Activated CD4-positive, alpha-beta memory T cell treated with anti-CD3 and anti-CD28 coated beads for 36 hours (primary cell): ENCODE data around the gene GLYAT. TPM values are rescaled to one million over a fixed set of nuclear protein-coding genes. Genes with fewer than 3 reads are reported as not detected.
"Not testable (repeated sequence)": the region's sequence is repeated elsewhere in the genome, so short reads cannot be mapped to it uniquely, and the experiment has no call there.

Experiments
- CTCF ChIA-PET: fragments of 350-600 bp; sonication (Branson Sonifier 250); formaldehyde crosslinking; loops from one replicate; lab custom pipeline; 2021; ENCODE audit warnings: antibody characterized with exemption, inconsistent platforms; lab: Charles Lee
- POLR2A ChIA-PET: fragments of 350-600 bp; sonication (Branson Sonifier 250); formaldehyde crosslinking; loops from one replicate; lab custom pipeline; 2021; ENCODE audit warnings: antibody characterized with exemption; lab: Charles Lee
- DNase-seq: peaks from one replicate; pipeline ENCODE4 v3.0.0-alpha.2; 2020
- H3K27ac Mint-ChIP-seq: one replicate; pipeline ENCODE4 v1.8.0; 2021; ENCODE audit warnings: mixed read lengths
- H3K27me3 Mint-ChIP-seq: one replicate; pipeline ENCODE4 v1.8.0; 2021; ENCODE audit warnings: mixed read lengths
- H3K36me3 Mint-ChIP-seq: one replicate; pipeline ENCODE4 v1.8.0; 2021; ENCODE audit warnings: mixed read lengths
- H3K4me1 Mint-ChIP-seq: one replicate; pipeline ENCODE4 v1.8.0; 2021; ENCODE audit warnings: low read depth, mixed read lengths
- H3K4me3 Mint-ChIP-seq: one replicate; pipeline ENCODE4 v1.8.0; 2021; ENCODE audit warnings: mild to moderate bottlenecking, mixed read lengths
- H3K9me3 Mint-ChIP-seq: one replicate; pipeline ENCODE4 v1.8.0; 2021; ENCODE audit warnings: mixed read lengths
- intact Hi-C: fragments of 100-400 bp; cut with micrococcal nuclease; formaldehyde crosslinking; loops from one replicate; pipeline ENCODE4 v1.15.1; 2023
- total RNA-seq, 2 experiments: library from RNA; stranded (reverse); gene quantifications; one replicate each; pipeline ENCODE4 v1.2.3, GENCODE V29; 2021

Gene GLYAT
- total RNA-seq, 2 experiments from 2014 or later, result not detected

DNA sequence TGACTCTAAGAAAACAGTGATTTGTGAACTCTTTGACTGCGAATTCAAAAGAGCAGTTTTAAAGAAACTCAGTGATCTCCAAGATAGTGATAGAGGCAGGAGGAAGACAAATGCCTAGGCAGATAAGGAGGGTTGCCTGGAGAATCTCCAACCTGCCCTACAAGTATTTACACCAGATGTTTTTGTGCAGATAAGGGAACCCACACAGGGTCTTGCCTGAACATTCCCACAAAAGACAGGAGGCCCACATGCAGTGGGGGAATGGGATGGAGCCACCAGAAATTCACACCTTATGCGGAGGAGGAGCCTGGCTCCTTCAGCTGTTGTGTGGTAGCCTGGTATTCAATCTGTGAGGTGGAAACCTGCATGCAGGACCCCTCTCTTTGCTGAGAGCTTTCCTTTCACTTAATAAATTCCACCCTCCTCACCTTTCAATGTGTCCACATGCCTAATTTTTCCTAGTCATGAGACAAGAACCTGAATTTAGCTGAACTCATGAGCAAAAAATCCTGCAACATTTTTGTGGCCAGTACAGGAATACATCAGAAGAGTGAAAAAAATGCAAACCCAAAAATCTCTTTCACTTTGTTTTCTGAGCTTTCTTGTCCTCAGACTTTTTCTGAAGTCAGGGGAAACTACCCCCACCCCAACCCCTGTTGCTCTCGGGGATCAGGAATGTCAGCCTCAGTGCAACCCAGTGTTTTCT lies 8.1 kb upstream of the GLYAT start:
- ChIA-PET POLR2A (no interaction called here), CTCF (no interaction called here)
- intact Hi-C loops, result no loop called here
- peaks cover 6% of the 10 kb centered on the region for H3K36me3 Mint-ChIP-seq
- H3K27ac Mint-ChIP-seq, result no peak overlapping the region
- peaks cover 17% of the 10 kb centered on the region for H3K9me3 Mint-ChIP-seq
- no peak overlapping the region for H3K4me3 Mint-ChIP-seq
- peaks cover 14% of the 10 kb centered on the region for H3K27me3 Mint-ChIP-seq
- no peak for DNase-seq
- H3K4me1 Mint-ChIP-seq, result no peaks in the 10 kb centered on the region

DNA sequence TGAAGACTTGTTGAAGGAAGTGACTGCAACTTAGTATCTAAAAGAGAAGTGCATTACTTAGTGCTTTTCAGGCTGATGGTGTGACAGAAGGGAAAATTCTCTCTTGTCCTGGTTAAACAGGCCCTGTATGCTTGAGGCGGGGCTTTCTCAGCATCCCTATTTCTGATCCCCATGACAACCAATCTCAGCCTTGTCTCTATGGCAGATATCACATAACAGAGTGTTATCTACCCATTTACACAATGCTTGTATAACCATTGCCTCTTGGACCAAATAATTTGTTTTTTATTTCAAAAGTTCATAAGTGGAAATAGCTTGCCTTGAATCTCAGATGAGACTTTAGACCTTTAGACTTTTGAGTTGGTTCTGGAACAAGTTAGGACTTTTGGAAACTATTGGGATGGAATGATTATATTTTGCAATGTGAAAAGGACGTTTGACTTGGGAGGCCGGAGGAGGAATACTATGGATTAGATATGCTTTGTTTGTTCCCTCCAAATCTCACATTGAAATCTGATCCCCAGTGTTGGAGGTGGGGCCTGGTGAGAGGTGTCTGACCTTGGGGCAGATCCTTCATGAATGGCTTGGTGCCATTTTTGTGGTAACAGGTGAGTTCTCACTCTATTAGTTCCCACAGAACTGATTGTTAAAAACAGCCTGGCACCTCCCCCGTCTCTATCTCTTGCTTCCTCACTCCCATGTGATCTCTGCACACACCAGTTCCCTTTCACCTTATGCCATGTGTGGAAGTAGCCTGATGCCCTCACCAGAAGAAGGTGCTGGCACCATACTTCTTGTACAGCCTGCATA lies 3.1 kb upstream of the GLYAT start:
- Mint-ChIP-seq H3K4me1 (no peaks in the 10 kb centered on the region), H3K9me3 (no peaks in the 10 kb centered on the region), H3K27ac (no peak overlapping the region), H3K27me3 (peaks cover 6% of the 10 kb centered on the region), H3K4me3 (no peak overlapping the region), H3K36me3 (no peaks in the 10 kb centered on the region)
- no peak for DNase-seq
- intact Hi-C loops, result no loop called here
- ChIA-PET POLR2A (no interaction called here), CTCF (no interaction called here)

DNA sequence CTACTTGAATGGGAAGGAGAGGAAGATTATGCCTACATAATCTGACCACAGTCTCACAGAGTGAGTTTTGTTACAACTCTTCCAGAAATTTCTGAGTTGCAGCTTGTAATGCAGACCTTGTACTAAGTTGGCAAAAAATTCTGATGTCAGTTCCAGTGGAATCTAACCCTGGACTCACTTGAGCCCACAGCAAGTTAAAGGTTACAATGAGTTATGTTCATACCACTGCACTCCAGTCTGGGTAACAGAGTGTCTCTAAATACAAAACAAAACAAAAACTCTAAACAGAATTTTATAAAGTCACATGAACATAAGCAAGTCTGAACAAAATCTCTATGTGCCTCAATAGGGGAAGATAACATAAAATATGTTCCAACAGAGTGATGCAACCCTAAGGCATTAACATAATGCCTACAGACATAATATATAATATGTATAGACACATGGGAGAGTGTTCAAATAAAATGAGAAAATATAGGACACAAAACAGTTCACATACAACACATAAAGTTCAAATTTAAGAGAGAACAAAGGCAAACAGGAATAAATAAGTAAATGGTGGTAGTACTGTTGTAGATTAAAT lies 1.1 kb downstream of the GLYAT start:
- Mint-ChIP-seq H3K4me3 (no peak overlapping the region), H3K27me3 (peaks cover 5% of the 10 kb centered on the region), H3K36me3 (no peaks in the 10 kb centered on the region), H3K9me3 (no peaks in the 10 kb centered on the region), H3K27ac (no peak overlapping the region), H3K4me1 (peaks cover 22% of the 10 kb centered on the region)
- ChIA-PET CTCF (no interaction called here), POLR2A (no interaction called here)
- intact Hi-C loops, result no loop called here
- DNase-seq, result no peak

DNA sequence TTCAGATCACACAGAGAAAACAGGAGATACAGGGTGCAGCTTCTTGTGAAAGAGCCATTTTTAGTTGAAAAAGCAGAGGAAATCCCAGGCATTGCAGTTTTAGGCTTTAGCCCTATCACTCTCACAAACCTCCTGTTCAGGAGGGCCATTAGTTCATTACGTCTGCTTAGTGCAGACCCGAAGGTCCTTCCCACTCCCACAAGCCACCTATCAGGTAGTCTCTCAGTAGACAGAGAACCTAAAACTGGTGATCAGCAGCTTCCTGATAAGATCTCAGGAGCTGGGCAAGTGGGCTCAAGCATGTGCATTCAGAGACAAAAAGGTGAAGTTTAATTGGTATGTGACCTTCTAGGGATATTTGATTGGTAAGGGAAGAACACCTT lies 4.3 kb downstream of the GLYAT start:
- peaks cover 26% of the 10 kb centered on the region for H3K4me1 Mint-ChIP-seq
- POLR2A ChIA-PET, result no interaction called here
- CTCF ChIA-PET, result no interaction called here
- H3K4me3 Mint-ChIP-seq, result no peak overlapping the region
- peak overlapping the region; percentile 62 for H3K27ac Mint-ChIP-seq
- H3K9me3 Mint-ChIP-seq, result no peaks in the 10 kb centered on the region
- DNase-seq, result no peak
- peaks cover 1% of the 10 kb centered on the region for H3K27me3 Mint-ChIP-seq
- intact Hi-C loops, result loop anchor here (5.0 kb wide), 1 partner anchor 150 kb away; the partner anchor contains the start of genes LPXN and ZFP91
- H3K36me3 Mint-ChIP-seq, result no peaks in the 10 kb centered on the region

DNA sequence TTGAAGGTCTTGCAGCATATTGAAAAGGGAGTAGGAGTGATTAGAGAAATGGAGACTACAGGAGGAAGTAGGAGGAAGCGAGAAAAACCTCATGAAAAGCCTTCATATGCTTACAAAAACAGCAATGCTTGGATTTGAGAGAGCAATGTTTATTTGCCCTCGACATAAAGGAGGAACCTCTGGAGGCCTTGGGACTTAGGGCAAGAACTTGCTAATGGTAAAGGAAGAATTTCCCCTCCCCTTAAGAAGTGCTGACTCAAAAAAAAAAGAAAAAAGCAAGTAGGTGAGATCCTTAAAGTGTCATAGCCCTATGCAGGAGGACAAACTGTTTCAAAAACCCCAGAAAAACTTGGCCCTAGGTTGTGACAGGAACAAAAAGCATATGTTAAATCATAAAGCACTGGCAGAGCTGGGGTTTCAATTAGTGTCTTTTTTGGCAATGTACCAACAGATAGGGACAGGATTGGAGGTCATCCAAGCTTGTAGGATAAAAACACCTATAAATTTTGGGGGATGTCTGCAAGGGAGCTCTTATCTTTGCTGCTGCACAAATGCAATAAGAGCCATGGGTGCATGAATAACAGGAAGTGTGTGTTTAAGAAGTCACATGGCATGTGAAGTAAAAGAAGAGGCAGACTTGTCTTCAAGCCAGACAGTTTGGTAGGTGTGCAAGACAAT lies 4.9 kb downstream of the GLYAT start:
- H3K36me3 Mint-ChIP-seq, result no peaks in the 10 kb centered on the region
- DNase-seq, result no peak
- H3K27ac Mint-ChIP-seq, result peak overlapping the region; percentile 62
- POLR2A ChIA-PET, result no interaction called here
- CTCF ChIA-PET, result no interaction called here
- no peaks in the 10 kb centered on the region for H3K9me3 Mint-ChIP-seq
- peaks cover 26% of the 10 kb centered on the region for H3K4me1 Mint-ChIP-seq
- no peak overlapping the region for H3K4me3 Mint-ChIP-seq
- peaks cover 1% of the 10 kb centered on the region for H3K27me3 Mint-ChIP-seq
- intact Hi-C loops, result loop anchor here (5.0 kb wide), 1 partner anchor 150 kb away; the partner anchor contains the start of genes LPXN and ZFP91

DNA sequence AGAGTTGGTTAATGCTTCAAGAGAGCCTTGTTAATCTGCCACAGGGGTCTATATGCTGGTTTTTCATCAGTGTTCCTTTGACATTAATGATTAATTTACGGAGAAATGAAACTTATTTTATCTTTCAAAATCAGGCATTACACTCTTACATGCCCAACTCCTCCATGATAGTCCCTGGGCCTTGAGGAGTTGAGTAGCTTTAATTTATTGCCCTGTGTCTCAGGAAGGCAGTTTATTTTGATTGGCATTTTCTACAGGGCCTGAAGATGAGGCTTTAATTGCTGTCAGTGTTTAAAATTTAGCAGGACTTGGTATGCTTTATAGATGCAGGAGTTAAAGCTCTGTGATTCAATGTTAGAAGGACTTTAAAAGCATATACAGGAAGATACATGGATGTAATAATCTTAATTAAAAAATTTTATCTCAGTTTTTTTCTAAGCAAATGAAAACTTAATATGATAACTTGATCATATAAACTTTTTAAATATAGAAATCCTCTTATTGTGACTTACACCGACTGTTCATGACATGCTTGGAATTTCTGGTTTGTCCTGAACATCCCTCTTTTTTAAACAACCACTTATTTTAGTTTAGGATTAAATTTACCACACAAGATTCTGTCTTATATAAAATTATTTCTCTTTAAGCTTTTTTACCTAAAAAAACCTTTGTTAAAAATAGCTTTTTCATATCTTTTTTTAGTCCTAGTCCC lies 12.2 kb downstream of the GLYAT start:
- ChIA-PET CTCF (no interaction called here), POLR2A (no interaction called here)
- Mint-ChIP-seq H3K36me3 (no peaks in the 10 kb centered on the region), H3K27ac (no peak overlapping the region), H3K4me1 (no peaks in the 10 kb centered on the region), H3K9me3 (peaks cover 3% of the 10 kb centered on the region), H3K4me3 (no peak overlapping the region), H3K27me3 (peaks cover 2% of the 10 kb centered on the region)
- DNase-seq, result no peak
- intact Hi-C loops, result no loop called here

DNA sequence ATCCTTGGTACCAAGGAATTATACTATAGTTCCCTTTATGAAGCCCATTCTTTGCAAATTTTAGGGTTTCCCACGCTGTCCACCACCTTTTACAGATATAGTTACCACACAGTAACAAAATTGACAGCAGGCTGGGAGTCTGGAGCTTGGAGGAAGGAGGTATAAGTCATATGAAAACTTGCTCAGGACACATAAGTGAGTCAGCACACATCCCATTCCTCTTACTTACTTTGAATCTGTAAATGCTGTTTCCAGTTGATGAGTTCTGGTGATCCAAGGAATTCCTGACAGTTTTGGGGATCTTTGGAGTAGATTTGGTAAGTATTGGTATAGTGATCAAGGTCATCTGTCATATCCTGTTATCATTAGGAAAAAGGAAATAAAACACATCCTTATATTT lies 19.2 kb downstream of the GLYAT start:
- no peak overlapping the region for H3K4me3 Mint-ChIP-seq
- no peak for DNase-seq
- H3K4me1 Mint-ChIP-seq, result no peaks in the 10 kb centered on the region
- intact Hi-C loops, result no loop called here
- ChIA-PET CTCF (no interaction called here), POLR2A (no interaction called here)
- peaks cover under 1% of the 10 kb centered on the region for H3K9me3 Mint-ChIP-seq
- H3K36me3 Mint-ChIP-seq, result no peaks in the 10 kb centered on the region
- peaks cover 2% of the 10 kb centered on the region for H3K27me3 Mint-ChIP-seq
- H3K27ac Mint-ChIP-seq, result no peak overlapping the region

DNA sequence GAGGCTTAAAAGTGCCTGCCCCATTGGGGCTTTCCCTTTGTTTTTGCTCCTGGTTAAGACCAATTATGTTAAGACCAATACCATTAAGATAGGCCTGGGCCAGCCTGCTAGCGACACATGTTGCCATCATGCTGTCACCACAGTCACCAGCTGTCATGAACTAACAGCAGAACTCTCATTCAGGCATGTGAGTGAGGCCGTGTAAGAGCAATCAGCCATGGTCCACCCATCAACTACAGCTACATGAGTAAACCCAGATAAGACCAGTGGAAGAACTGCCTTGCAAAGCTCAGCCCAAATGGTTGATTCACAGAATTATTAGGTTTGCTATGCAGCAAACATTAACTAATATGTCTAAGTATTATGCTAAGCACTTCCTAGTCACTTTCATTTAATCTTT lies 19.9 kb downstream of the GLYAT start:
- Mint-ChIP-seq H3K9me3 (peaks cover 6% of the 10 kb centered on the region), H3K27me3 (peaks cover 2% of the 10 kb centered on the region), H3K4me3 (no peak overlapping the region), H3K4me1 (no peaks in the 10 kb centered on the region), H3K27ac (no peak overlapping the region), H3K36me3 (no peaks in the 10 kb centered on the region)
- intact Hi-C loops, result no loop called here
- ChIA-PET CTCF (no interaction called here), POLR2A (no interaction called here)
- DNase-seq, result no peak

DNA sequence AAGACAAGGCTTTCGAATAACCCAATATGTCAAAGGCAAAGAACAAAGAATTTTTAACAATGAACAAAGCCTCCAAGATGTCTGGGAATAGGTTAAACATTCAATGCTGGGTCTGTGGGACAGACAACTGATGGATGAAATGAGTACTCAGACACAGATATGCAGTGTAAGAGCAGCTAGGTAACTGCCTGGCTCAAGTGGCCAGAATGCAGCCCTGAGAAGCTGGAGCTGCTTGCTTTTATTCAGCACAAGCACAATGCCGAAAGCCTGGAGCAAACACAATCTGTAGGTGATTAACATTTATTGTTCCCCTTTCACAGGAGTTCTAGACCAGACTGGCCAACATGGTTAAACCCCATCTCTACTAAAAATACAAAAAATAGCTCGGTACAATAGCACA lies 24.0 kb downstream of the GLYAT start:
- POLR2A ChIA-PET, result no interaction called here
- H3K27me3 Mint-ChIP-seq, result no peaks in the 10 kb centered on the region
- no peak overlapping the region for H3K4me3 Mint-ChIP-seq
- CTCF ChIA-PET, result interaction anchor here (0.8 to 0.9 kb wide), 2 partner anchors 32 to 55 kb away, joined by 3 read pairs; no protein-coding TSS in a partner anchor
- peaks cover 13% of the 10 kb centered on the region for H3K9me3 Mint-ChIP-seq
- H3K4me1 Mint-ChIP-seq, result no peaks in the 10 kb centered on the region
- intact Hi-C loops, result no loop called here
- H3K36me3 Mint-ChIP-seq, result no peaks in the 10 kb centered on the region
- DNase-seq, result no peak
- no peak overlapping the region for H3K27ac Mint-ChIP-seq

DNA sequence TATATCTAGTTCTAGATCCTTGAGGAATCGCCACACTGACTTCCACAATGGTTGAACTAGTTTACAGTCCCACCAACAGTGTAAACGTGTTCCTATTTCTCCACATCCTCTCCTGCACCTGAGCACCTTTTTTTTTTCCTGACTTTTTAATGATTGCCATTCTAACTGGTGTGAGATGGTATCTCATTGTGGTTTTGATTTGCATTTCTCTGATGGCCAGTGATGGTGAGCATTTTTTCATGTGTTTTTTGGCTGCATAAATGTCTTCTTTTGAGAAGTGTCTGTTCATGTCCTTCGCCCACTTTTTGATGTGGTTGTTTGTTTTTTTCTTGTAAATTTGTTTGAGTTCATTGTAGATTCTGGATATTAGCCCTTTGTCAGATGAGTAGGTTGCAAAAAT lies 34.9 kb downstream of the GLYAT start:
- H3K9me3 Mint-ChIP-seq, POLR2A ChIA-PET, H3K36me3 Mint-ChIP-seq, H3K4me3 Mint-ChIP-seq, CTCF ChIA-PET, H3K27ac Mint-ChIP-seq, DNase-seq, intact Hi-C loops, H3K4me1 Mint-ChIP-seq, H3K27me3 Mint-ChIP-seq: not testable (repeated sequence)

DNA sequence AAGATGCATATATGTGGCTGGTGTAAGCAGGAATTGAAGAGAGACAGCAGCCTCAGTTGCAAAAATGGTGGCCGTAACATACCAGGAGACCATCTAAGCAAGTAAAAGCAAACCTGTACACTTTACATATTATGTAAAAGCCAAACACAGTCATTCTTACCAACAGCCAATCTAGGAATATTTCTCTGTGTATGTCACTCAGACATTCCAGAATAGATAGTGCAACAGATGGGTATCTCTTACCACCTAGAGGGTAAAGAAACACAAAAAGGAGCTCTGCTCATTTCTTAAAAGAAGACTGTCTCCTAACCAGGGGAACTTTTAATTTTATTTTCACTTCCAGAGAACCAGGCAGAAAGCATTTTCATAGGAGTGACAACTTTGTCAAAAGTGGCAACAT lies 38.7 kb downstream of the GLYAT start:
- no peak overlapping the region for H3K4me3 Mint-ChIP-seq
- H3K9me3 Mint-ChIP-seq, result no peaks in the 10 kb centered on the region
- no peaks in the 10 kb centered on the region for H3K4me1 Mint-ChIP-seq
- ChIA-PET POLR2A (no interaction called here), CTCF (no interaction called here)
- no peak overlapping the region for H3K27ac Mint-ChIP-seq
- H3K27me3 Mint-ChIP-seq, result no peaks in the 10 kb centered on the region
- intact Hi-C loops, result no loop called here
- no peaks in the 10 kb centered on the region for H3K36me3 Mint-ChIP-seq
- no peak for DNase-seq

DNA sequence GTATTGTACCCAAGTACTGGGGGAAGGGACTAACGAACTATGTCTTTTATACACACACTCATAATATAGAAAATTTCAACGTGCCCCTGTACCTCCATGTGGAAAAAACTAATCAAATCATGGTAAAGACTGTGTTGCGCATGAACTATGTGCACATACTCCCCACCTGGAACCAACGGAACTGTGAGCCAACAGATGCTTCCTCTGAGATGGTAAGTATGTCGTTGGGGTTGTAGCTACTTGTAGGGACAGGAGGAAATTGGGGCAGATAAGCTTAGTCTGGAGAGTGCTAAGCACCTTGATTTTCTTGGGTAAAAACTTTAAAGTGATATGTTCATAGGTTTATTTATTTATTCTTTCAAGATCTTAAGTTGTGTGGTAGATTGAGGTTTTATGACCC lies 40.1 kb downstream of the GLYAT start:
- Mint-ChIP-seq H3K27me3 (no peaks in the 10 kb centered on the region), H3K4me1 (no peaks in the 10 kb centered on the region), H3K4me3 (no peak overlapping the region), H3K27ac (no peak overlapping the region), H3K9me3 (no peaks in the 10 kb centered on the region), H3K36me3 (no peaks in the 10 kb centered on the region)
- POLR2A ChIA-PET, result no interaction called here
- CTCF ChIA-PET, result no interaction called here
- DNase-seq, result no peak
- intact Hi-C loops, result no loop called here
